ENCODE data around the gene ABCA10.
"Not testable (repeated sequence)": the region's sequence is repeated elsewhere in the genome, so short reads cannot be mapped to it uniquely, and the experiment has no call there.

ABCA10 gene

DNA sequence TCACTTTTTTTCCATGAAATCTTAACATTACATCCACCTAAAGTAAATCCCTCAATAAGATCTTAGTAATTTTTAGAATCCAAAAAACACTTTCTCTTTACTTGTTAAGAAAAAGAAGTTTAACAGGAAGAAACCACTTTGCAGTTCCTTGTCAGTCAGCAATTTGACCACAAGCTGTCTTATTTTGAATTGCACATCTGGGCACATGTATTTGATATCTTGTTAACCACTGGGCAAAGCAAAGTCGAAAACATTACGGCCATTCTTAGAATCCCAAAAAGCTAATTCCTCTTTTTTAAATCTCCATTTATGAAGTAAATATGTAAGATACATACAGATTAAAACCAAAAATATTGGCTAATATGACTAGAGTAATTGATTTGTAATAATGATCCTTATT lies 1.1 kb downstream of the ABCA10 start:
- DNase-seq (ENCODE audit: low spot score): no peak
- no peak for FAIRE-seq

DNA sequence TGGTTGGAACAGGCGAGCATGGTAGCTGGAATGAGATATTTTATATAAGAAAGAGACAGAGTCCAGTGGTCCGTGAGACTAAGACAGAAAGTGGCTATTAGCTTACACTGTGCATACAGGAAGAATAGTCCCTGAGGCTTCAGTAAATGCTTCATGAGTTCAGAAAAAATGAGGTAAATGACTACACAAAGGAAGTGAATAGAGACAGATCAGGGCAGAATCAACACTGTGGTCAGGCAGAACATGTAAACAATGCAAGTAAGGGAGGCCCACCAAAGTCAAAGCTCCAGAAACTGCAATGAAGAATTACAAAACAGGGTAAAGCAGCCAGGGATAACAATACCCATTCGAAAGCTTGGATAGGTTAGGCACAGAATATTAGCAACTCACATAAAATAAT lies 4.8 kb downstream of the ABCA10 start:
- FAIRE-seq: no peak

DNA sequence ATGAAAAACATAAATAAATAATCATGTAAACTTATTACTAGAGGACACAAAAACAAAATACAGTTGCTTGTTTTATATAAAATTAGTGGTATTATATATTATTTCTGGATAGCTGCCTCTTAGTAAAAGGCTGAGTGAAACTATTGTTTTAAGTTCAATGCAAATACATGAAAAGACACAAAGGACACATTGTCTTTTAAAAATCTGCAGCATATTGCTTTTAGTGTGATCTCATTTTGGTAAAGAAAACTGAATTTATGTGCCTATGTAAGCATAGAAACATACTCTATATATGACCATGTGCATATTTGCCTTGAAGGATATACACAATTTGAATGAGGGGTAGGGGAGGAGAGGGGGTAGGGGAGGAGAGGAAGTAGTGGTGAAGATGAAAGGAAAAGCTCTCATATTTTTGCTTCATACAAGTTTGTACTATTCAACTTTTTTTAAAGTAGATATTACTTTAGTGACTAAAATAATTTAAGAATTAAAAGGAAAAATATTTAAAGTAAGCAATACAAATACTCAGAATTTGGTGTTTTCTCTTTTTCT lies 5.8 kb downstream of the ABCA10 start:
- FAIRE-seq (no peak), DNase-seq (ENCODE audit: low spot score) (no peak)

More for the DNA sequence above, 4.8 kb downstream of the ABCA10 start:
- DNase-seq (ENCODE audit: low spot score): no peak

DNA sequence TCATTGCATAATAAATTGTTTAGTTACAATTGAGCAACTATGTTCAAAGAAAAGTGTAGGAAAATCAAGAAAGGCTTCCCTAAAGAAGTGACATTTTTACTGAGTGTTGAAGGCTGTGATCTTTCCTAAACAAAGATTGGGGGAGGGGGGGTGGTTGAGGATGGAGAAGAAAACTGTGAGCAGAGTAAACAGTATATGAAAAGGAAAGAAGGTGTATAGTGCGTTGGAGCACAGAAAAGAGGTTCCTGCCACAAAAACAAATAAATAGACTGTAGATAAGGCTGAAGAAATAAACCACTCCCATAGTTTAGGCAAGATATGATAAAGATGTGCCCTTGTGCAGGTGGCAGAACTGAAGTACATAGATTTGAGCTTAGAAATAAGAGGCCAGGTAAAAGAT lies 8.5 kb downstream of the ABCA10 start:
- FAIRE-seq: no peak
- DNase-seq (ENCODE audit: low spot score): no peak

DNA sequence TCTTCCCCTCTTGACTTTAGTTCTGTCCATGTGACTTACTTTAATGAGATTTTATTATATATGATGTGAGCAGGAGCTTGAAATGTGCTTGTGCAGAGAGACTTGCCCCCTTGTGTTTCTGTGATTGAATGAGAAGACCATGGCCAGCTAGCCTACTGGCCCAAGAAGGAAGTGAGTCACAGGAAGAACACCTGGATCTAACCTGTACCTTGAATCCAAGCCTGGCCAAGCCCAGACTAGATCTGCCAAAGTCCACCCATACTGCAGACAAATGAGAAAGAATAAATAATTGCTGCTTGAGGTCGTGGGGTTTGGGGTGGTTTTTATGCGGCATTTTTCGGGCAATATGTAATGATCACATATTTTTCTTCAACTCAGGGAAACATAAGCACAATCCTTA lies 9.6 kb downstream of the ABCA10 start:
- FAIRE-seq (no peak), DNase-seq (ENCODE audit: low spot score) (no peak)

DNA sequence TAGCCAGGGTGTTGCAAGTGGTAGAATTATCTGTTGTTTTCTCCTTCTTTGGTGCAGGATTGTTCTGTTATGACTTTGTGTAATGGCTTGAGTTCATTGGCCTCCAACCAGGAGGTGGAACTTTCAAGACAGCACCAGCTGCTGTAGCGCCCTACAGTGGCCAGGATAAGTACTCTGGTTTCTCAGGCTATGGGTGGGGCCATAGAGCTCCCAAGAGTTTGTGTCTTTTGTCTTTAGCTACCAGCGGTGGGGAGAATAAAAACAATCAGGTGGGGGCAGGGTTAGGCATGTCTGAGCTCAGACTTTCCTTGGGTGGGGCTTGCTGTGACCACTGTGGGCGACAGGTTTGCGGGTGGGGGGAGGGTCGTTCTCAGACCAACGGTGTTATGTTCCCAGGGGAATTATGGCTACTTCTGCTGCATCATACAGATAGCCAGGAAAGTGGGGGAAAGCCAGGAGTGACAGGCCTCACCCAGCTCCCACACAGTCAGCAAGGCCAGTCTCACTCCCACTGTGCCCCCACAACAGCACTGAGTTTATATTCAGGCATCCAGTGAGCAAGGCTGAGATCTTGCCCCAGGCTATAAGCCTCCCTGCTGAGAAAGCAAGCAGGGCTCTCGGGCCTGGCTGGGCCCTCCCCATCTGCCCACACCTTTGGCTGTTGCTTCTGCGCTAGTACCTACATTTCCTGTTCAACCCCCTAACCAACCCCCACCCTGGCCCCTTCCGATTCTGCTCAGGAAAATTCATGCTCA lies 15.4 kb downstream of the ABCA10 start:
- no peak for FAIRE-seq
- DNase-seq (ENCODE audit: low spot score): no peak

DNA sequence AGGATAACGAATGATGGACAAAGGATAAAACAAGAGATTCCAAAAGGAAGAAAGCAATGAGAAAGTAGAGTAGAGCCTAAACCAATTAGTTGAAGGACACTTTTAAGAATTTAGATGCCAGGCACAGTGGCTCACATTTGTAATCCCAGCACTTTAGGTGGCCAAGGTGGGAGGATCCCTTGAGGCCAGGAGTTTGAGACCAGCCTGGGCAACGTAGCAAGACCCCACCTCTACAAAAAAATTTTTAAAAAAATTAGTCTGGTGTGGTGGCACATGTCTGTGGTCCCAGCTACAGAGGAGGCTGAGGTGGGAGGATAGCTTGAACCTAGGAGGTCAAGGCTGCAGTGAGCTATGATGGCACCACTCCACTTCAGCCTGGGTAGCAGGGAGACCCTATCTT lies 20.0 kb downstream of the ABCA10 start:
- no peak for DNase-seq (ENCODE audit: low spot score)
- FAIRE-seq: no peak

DNA sequence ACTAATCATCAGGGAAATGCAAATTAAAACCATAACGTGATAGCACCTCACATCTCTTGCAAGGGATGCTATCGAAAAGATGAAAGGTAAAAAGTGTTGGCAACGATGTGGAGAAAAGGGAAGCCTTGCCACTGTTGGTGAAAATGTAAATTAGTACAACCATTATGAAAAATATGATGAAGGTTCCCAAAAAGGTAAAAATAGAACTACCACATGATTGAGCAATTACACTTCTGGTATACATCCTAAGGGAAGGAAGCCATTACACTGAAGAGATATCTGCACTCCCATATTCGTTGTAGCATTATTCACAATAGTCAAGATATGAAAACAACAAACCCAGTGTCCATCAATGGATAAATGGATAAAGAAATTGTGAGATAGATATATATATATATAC lies 21.5 kb downstream of the ABCA10 start:
- no peak for FAIRE-seq
- no peak for DNase-seq (ENCODE audit: low spot score)

DNA sequence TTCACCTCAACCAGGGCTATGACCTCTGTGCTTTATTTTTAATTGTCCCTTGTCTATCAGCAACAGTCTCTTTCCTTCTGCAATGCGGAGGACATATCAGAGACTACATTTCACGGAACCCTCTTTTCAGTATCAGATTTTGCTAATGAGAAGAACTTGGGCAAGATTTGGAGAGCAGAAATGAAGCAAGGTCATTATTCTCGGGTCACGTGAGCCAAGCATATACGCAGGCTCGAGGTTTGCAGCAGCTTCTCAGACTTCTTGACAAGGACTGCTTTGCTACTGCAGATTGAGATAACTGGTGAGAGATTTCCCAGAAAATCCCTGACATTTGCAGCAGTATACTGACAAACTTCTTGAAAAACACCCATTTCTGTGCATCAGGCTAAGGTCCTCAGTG lies 30.4 kb downstream of the ABCA10 start:
- FAIRE-seq (no peak), DNase-seq (ENCODE audit: low spot score) (no peak)

DNA sequence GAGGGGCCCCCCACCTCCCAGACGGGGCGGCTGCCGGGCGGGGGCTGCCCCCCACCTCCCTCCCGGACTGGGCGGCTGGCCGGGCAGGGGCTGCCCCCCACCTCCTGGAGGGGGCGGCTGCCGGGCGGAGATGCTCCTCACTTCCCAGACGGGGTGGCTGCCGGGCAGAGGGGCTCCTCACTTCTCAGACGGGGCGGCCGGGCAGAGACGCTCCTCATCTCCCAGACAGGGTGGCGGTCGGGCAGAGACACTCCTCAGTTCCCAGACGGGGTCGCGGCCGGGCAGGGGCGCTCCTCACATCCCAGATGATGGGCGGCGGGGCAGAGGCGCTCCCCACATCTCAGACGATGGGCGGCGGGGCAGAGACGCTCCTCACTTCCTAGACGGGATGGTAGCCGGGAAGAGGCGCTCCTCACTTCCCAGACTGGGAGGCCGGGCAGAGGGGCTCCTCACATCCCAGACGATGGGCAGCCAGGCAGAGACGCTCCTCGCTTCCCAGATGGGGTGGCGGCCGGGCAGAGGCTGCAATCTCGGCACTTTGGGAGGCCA lies 32.4 kb downstream of the ABCA10 start:
- FAIRE-seq; DNase-seq (ENCODE audit: low spot score): not testable (repeated sequence)

DNA sequence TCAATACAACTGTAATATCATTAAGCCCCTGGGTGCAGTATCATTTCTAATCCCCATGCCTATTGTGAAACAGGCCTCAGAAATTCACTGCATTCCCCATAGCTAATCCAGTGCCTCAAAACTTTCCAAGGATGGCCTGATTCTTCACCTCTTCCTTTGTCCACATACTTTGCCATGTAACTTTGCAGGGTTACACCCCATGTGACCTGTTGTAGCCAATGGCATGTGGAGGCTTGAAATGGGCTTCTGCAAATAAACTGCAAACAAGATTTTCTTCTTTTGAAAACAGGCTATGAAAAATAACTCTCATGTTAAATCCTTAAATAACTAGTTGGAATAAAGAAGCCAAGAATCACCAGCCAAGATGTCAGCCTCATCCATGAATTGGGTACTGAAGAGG lies 35.9 kb downstream of the ABCA10 start:
- DNase-seq (ENCODE audit: low spot score): no peak
- FAIRE-seq: no peak

DNA sequence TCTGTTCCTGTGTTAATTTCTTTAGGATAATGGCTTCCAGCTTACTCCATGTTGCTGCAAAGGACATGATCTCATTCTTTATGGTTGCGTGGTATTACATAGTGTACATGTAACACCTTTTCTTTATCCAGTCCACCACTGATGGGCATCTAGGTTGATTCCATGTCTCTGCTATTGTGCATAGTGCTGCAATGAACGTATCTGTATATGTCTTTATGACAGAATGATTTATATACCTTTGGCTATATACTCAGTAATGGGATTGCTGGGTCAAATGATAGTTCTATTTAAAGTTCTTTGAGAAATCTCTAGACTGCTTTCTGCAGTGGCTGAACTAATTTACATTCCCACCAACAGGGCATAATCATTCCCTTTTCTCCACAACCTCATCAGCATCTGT lies 39.8 kb downstream of the ABCA10 start:
- FAIRE-seq (no peak), DNase-seq (ENCODE audit: low spot score) (no peak)

DNA sequence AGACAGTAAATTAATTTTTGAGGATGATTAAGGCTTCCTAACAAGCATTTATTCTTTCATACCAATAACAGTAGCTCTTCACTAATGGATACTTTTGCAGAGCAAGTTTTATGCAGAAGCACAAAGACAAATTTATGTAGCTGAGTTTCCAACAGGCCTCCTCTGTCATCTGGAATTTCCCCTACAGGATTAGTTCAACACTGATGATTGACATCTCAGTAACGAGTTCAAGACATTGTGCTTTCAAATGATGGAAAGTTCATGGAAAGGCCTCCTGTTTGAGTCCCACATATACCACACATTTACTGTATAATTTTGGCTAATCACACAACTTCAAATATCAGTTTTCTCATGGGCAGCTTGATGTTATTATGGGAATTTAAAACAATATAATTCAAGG lies 40.6 kb downstream of the ABCA10 start:
- FAIRE-seq: no peak
- no peak for DNase-seq (ENCODE audit: low spot score)

DNA sequence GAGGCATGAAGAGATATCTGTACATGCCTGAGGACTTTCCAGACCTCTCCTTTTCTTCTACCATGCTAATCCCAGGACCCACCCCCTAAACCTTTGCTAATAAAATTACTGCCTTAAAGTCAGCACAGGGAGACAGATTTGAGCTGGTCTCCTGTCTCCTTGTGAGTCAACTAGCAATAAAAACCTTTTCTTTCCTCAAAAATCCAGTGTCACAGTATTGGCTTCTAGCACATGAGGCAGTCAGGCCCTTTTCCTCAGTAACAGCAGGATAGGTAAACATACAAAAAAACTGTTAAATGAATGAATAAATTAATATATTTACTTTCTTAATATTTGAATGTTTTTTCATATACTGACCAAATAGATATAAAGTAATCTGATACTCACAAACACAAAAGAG lies 41.3 kb downstream of the ABCA10 start:
- DNase-seq (ENCODE audit: low spot score) (no peak), FAIRE-seq (no peak)

DNA sequence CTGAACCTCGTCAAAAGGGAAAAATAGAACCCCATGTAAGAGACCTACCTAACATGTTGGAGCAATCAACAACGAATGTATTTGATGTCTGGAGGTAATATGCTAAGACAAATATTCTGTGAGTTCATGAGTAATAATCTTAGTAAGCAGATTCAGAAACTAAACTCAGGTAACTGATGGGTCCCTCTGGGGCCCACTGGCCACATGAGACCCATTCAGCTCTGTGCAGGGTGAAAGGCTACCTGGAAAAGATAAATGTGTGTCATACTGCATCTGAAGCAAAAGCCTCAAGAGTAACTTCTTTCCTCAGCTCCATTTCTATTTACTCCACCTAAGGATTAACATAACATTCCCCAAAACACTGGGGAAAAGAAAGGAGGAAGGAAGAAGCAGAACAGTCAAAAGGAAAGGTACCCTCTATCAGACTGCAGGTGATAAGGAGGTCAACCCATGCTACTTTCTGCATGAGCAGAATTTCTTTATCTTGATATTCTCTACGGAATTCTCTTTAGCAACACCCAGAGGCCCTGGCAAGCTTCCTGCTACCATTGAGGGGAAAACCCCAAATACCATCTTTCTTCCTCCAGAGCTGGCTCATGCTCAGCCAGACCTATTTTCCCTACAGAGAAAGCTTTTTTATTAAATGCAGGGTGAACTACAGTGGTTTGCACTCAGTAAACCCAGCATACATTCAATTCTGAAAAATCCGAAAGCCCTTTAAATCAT lies 49.2 kb downstream of the ABCA10 start:
- no peak for DNase-seq (ENCODE audit: low spot score)

DNA sequence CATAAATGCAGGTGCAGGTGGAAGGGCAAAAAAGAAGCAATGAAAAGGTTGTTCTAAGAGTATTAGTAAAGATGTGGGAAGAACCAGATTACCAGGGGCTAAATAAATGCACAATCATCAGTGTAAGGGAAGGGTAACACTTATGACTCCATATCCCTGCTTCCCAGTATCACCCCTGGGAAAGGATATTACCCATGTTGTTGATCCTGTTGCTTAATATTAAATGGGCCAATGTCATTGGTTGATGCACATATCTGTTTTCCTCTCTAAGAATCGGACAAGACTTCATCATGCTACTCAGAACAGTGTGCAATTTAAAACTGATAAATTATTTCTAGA lies 52.2 kb downstream of the ABCA10 start:
- DNase-seq (ENCODE audit: low spot score) (no peak), FAIRE-seq (no peak)

More for the DNA sequence above, 49.2 kb downstream of the ABCA10 start:
- FAIRE-seq: no peak

DNA sequence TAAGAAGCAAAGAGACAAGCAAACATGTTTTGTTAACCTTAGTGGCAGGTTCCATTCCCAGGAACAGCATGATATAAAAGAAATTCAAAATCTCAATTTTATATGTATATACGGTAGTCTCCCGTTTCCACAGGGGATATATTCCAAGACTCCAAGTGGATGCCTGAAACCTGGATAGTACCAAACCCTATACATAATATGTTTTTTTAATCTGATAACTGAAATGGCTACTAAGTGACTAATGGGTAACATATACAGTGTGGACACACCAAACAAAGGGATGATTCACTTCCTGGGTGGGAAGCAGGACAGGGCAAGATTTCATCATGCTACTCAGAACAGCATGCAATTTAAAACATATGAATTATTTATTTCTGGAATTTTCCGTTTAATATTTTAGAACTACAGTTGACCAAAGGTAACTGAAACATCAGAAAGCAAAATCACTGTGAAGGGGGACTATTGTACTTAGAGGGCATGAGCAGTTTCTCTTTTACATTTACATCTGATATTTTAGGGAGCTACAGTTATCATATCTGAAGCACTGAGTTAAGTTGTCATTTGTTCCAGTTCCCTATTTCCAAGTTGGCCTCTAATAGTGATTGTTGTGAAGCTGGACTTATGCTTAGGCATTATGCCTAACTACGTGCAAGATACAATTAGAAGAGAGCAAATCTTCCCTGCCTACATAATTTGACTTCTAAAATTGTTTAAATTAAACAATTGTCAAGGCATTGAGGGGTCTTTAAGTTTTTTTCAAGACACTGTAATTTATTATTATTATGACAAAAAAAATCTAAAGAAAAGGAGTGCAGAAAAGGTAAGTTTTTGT lies 52.8 kb downstream of the ABCA10 start:
- DNase-seq (ENCODE audit: low spot score): peak; percentile 13
- FAIRE-seq: no peak

DNA sequence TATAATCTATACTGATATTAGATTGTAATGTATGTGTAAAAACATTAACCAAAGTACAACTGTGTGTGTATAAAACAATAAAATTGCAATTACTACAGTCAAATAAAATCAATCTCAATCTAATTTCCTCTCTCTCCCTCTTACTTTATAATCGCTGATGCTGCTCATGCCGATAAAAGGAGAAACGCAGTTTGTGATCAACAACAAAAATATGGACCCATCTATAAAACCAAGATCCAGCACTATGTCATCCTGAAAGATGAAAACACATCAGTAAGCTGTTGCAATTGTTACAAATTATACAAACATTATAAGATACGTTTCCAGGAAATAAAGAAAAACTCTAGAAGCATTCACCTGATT lies 53.4 kb downstream of the ABCA10 start:
- FAIRE-seq: no peak
- no peak for DNase-seq (ENCODE audit: low spot score)

DNA sequence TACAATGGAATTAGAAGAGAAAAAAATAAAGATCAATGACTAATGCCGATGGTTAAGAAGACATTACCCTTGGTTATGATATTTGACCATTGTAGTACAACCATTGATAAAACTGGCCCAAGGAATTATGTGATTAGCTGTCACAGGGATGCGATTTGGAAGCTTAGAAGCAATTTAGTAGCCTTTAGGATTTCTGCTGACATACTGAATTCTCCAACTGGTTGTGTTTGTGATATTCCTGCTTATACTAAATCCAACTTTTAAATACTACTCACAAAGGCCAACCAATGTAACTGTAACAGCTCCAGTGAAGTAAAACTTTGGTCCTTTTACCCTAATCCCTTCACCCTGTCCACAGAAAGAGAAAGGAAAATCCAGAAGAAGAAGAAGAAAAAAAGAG lies 55.5 kb downstream of the ABCA10 start:
- FAIRE-seq (no peak), DNase-seq (ENCODE audit: low spot score) (no peak)

DNA sequence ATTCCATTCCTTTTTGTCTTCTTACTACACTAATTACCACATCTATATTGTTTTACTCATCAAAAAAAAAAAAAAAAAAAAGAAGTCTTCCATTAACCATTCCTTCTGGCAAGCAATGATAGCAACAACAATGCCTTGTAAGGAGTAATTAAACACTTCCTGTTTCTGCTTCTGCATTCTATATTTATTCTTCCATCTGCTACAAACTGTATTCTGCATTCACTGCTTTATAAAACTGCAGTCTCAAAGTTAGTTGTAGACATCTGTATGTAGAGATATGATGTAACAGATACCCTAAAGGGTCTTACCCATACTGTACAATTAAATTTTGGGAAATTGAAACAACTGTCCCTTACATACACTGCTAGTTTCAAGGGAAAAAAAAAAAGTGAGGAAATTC lies 58.2 kb downstream of the ABCA10 start:
- DNase-seq (ENCODE audit: low spot score): no peak
- FAIRE-seq: no peak

DNA sequence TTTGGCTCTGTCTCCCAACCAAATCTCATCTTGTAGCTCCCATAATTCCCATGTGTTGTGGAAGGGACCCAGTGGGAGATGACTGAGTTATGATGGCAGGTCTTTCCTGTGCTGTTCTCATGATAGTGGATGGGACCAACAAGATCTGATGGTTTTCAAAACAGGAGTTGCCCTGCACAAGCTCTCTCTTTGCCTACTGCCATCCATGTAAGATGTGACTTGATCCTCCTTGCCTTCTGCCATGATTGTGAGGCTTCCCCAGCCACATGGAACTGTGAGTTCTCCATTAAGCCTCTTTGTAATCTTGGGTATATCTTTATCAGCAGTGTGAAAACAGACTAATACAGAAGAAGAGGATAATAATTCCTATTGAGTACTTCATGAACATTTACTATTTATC lies 60.0 kb downstream of the ABCA10 start:
- DNase-seq (ENCODE audit: low spot score); FAIRE-seq: not testable (repeated sequence)

DNA sequence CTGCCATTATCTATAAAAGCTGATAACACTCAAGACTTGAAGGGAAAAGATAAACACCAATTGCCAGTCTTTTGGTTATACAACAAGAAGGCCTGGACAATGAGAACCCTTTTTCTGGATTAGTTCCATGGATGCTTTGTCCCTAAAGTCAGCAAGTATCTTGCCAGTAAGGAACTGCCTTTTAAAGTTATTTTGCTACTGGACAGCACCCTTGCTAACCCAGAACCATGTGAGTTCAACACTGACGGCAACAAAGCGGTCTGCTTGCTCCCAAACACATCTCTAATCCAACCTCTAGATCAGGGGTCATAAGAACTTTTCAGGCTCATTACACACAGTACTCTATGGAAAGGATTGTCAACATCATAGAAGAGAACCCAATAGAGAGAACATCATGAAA lies 61.7 kb downstream of the ABCA10 start:
- FAIRE-seq (no peak), DNase-seq (ENCODE audit: low spot score) (no peak)
